Activated T-helper 1 cell treated with anti-CD3 and anti-CD28 coated beads, Interleukin-12 subunit alpha, Interleukin-12 subunit beta, Interleukin-2, Interleukin-4 antibody, amounts not matched to agents 30 ng/mL and 10 ng/mL and 1 ng/mL, durations not matched to agents 14 hours and 24 hours and 36 hours (primary cell): ENCODE results near the gene USB1. TPM values are rescaled to one million over a fixed set of nuclear protein-coding genes. Genes with fewer than 3 reads are reported as not detected.

Source experiments
- DNase-seq: peaks from one replicate; pipeline ENCODE4 v3.0.0; 2021; ENCODE audit warnings: low spot score
- H3K27ac Mint-ChIP-seq: one replicate; pipeline ENCODE4 v1.8.0; 2021; ENCODE audit warnings: mild to moderate bottlenecking, mixed read lengths
- H3K27me3 Mint-ChIP-seq: one replicate; pipeline ENCODE4 v1.8.0; 2022; ENCODE audit warnings: mild to moderate bottlenecking, moderate library complexity, mixed read lengths; ENCODE audit not compliant: insufficient read depth
- H3K36me3 Mint-ChIP-seq: one replicate; pipeline ENCODE4 v1.8.0; 2021; ENCODE audit warnings: low read depth, mixed read lengths
- H3K4me1 Mint-ChIP-seq: one replicate; pipeline ENCODE4 v1.8.0; 2021; ENCODE audit warnings: low read depth, mixed read lengths
- H3K4me3 Mint-ChIP-seq: one replicate; pipeline ENCODE4 v1.8.0; 2021; ENCODE audit warnings: mild to moderate bottlenecking, moderate library complexity, mixed read lengths
- H3K9me3 Mint-ChIP-seq: one replicate; pipeline ENCODE4 v1.8.0; 2021; ENCODE audit warnings: mixed read lengths
- intact Hi-C: fragments of 100-400 bp; cut with micrococcal nuclease; formaldehyde crosslinking; loops from one replicate; pipeline ENCODE4 v1.15.1; 2024
- total RNA-seq: library from RNA; stranded (reverse); gene quantifications from 2 replicates; pipeline ENCODE4 v1.2.3, GENCODE V29; 2022

The USB1 gene
- total RNA-seq, 1 donor from 2014 or later: 60.8 TPM

- H3K4me1 Mint-ChIP-seq: no peaks in the 10 kb centered on the region
- no peaks in the 10 kb centered on the region for H3K36me3 Mint-ChIP-seq
- no peak for DNase-seq
- no peaks in the 10 kb centered on the region for H3K9me3 Mint-ChIP-seq
- no peak overlapping the region for H3K4me3 Mint-ChIP-seq
- peaks cover 1% of the 10 kb centered on the region for H3K27me3 Mint-ChIP-seq
- intact Hi-C loops: no loop called here
- no peak overlapping the region for H3K27ac Mint-ChIP-seq
Observed at GRCh38 chr16:58063377-58064076, 62.3 kb downstream of the USB1 start.

- Mint-ChIP-seq H3K27ac (no peak overlapping the region), H3K9me3 (no peaks in the 10 kb centered on the region), H3K4me3 (no peak overlapping the region), H3K36me3 (no peaks in the 10 kb centered on the region), H3K27me3 (no peaks in the 10 kb centered on the region), H3K4me1 (no peaks in the 10 kb centered on the region)
- no peak for DNase-seq
- intact Hi-C loops: no loop called here
Observed at GRCh38 chr16:58070585-58070984, 69.4 kb downstream of the USB1 start.

Other genes starting within 250 kb of the USB1 start
- gene KIFC3, start 198.9 kb upstream of the USB1 start, total RNA-seq: 0.93 and 0.96 TPM in 2 replicates
- not detected in 2 replicates for gene CNGB1, start 30.3 kb upstream of the USB1 start, total RNA-seq
- gene ZNF319, start 735 bp upstream of the USB1 start, total RNA-seq: 8.5 and 9.1 TPM in 2 replicates
- 1.1 and 1.3 TPM in 2 replicates for gene MMP15, start 24.3 kb downstream of the USB1 start, total RNA-seq
- 64.9 and 65.2 TPM in 2 replicates for gene CFAP20, start 128.0 kb downstream of the USB1 start, total RNA-seq
- 93.1 and 99.6 TPM in 2 replicates for gene CSNK2A2, start 196.7 kb downstream of the USB1 start, total RNA-seq